Measurements from ENCODE around the gene SNRNP35.

Gene SNRNP35

GRCh38 chr12:123472438-123472849 is 14.5 kb downstream of the SNRNP35 start:
- Histone ChIP-seq H3K27me3 (ENCODE audit: insufficient read depth, poor library complexity, severe bottlenecking) (no peaks in the 10 kb centered on the region), H3K4me3 (replicated peaks; ENCODE audit: insufficient read depth, low read length) (no peak overlapping the region), H3K27ac (replicated peaks) (no peak overlapping the region)
- TF ChIP-seq POLR2AphosphoS5 (IDR thresholded peaks at IDR 0.05; ENCODE audit: low read depth) (no peak), REST (IDR thresholded peaks at IDR 0.05; ENCODE audit: insufficient replicate concordance, low read depth) (no peak), CTCF (IDR thresholded peaks at IDR 0.05; ENCODE audit: insufficient read depth, low read length) (no peak), GABPA (IDR thresholded peaks at IDR 0.05; ENCODE audit: low read depth) (no peak), SPI1 (IDR thresholded peaks at IDR 0.05; ENCODE audit: borderline replicate concordance, low read depth) (no peak)
- DNase-seq (ENCODE audit: low read depth in 1 of 2, low spot score in 1 of 2), result no peak

GRCh38 chr12:123474485-123475245 is 16.7 kb downstream of the SNRNP35 start:
- H3K4me3 ChIP-seq (replicated peaks; ENCODE audit: insufficient read depth, low read length), result no peak overlapping the region
- DNase-seq (ENCODE audit: low read depth in 1 of 2, low spot score in 1 of 2), result no peak
- TF ChIP-seq REST (IDR thresholded peaks at IDR 0.05; ENCODE audit: insufficient replicate concordance, low read depth), result no peak
- no peak for TF ChIP-seq SPI1 (IDR thresholded peaks at IDR 0.05; ENCODE audit: borderline replicate concordance, low read depth)
- no peak for TF ChIP-seq CTCF (IDR thresholded peaks at IDR 0.05; ENCODE audit: insufficient read depth, low read length)
- TF ChIP-seq POLR2AphosphoS5 (IDR thresholded peaks at IDR 0.05; ENCODE audit: low read depth), result no peak
- no peak for TF ChIP-seq GABPA (IDR thresholded peaks at IDR 0.05; ENCODE audit: low read depth)
- no peaks in the 10 kb centered on the region for H3K27me3 ChIP-seq (ENCODE audit: insufficient read depth, poor library complexity, severe bottlenecking)
- no peak overlapping the region for H3K27ac ChIP-seq (replicated peaks)

- H3K27ac ChIP-seq (replicated peaks), result no peak overlapping the region
These were observed 17.3 kb downstream of the SNRNP35 start for GRCh38 chr12:123475246-123475703.

More at GRCh38 chr12:123475246-123475703, 17.3 kb downstream of the SNRNP35 start:
- H3K4me3 ChIP-seq (replicated peaks; ENCODE audit: insufficient read depth, low read length), result no peak overlapping the region
- DNase-seq (ENCODE audit: low read depth in 1 of 2, low spot score in 1 of 2), result no peak
- TF ChIP-seq CTCF (IDR thresholded peaks at IDR 0.05; ENCODE audit: insufficient read depth, low read length), result no peak
- no peak for TF ChIP-seq POLR2AphosphoS5 (IDR thresholded peaks at IDR 0.05; ENCODE audit: low read depth)
- no peak for TF ChIP-seq GABPA (IDR thresholded peaks at IDR 0.05; ENCODE audit: low read depth)
- TF ChIP-seq SPI1 (IDR thresholded peaks at IDR 0.05; ENCODE audit: borderline replicate concordance, low read depth), result no peak
- no peak for TF ChIP-seq REST (IDR thresholded peaks at IDR 0.05; ENCODE audit: insufficient replicate concordance, low read depth)
- H3K27me3 ChIP-seq (ENCODE audit: insufficient read depth, poor library complexity, severe bottlenecking), result no peaks in the 10 kb centered on the region
